HG03103 (cell line): ENCODE data around the gene PHACTR1.

Experiments used
- ATAC-seq: cut with Tn5 transposase; IDR thresholded peaks from one replicate; pipeline ENCODE4 v1.9.1; 2021; ENCODE audit warnings: low read depth; ENCODE audit not compliant: unreplicated experiment

Gene PHACTR1

DNA sequence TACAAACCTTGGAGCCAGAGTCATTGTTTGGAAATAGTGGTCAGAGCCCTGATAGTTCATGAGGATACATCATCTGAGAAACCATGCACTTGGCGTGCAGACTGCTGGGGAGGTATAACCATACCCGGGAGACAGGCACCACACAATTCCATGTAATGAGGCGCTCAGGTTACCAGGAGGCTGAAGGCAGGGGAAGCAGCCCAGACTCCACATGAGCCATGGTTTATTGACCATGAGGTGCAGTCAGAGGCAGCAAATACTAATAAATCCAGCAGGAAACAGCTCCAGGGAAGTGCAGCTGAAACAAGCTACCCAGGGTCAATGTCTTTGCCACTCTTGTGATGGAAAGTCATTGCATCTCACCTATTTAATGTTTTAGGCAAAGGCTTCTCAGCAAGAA lies 455.7 kb downstream of the PHACTR1 start:
- ATAC-seq = no peak

DNA sequence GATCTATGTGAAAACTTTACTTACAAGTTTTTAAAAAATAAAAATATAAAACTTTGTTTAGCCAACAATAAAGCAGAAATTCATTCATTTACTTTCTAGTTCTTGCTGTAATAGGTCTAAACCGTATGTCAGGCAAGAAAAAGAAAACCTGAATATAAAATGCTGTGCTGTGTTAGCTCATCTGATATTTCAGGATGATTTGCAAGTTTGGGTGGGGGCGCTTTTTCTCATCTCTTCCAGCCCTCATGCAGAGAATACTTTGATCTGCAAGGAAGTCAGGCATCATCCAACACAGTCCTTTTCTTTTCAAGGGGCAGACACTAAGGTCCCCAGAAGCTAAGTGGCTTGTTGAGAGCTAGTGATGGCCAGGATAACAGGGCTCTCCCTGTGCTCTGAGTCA lies 458.5 kb downstream of the PHACTR1 start:
- no peak for ATAC-seq

DNA sequence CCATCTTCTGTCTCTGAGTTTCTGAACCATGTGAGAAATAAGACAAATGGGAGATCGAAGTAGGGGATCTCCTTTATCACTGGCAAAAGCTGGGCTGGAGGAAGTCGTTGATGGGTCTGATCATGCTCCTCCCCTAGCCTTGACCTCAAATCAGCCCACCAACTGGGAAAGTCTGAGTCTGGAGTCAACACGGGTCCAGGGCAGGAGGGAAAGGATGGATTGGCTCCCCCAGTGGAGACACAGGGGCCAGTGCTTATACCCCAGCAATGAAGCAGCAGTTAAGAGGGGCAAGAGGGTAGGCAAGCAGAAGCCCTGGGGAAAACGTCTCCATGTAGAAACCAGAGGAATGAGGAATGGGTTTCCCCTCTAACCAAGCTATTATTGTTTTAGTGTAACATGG lies 459.2 kb downstream of the PHACTR1 start:
- ATAC-seq = no peak

DNA sequence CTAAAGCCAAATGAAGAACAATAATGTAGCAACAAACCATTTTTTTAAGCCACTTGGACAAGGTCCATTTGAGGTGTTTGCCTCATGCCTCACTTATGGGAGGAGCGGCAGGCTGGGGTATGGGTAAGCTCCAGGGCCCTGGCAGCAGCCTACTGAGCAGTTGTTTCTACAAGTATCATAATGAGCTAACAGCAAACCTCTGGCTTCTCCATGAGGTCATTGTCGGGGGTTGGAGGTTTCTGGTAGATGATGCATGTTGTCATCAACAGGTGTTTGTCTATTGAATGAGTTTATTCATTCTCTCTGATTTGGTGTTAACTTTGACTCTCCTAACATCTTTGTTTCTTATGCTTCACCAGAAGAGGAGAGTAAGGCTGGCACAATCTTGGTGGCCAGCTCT lies 461.1 kb downstream of the PHACTR1 start:
- no peak for ATAC-seq

DNA sequence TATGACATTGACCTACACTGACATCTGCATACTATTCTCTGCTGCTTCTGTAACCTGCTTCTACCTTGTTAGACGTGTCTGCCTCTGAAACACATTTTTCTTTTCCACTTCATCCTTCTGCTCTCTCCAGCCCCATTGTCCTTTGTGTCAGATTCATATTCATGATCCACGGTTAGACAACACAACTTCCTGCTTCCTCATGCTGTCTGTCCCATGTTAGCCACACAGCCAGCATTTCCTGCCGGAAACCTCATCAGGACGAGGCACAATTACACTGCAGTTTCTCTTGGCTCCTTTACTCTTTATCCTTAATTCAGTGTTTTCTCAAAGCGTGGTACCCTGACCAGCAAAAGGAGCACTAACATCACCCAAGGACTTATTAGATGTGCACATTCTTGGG lies 461.5 kb downstream of the PHACTR1 start:
- no peak for ATAC-seq

GRCh38 chr6:13180538-13180937 lies 464.0 kb downstream of the PHACTR1 start:
- no peak for ATAC-seq

DNA sequence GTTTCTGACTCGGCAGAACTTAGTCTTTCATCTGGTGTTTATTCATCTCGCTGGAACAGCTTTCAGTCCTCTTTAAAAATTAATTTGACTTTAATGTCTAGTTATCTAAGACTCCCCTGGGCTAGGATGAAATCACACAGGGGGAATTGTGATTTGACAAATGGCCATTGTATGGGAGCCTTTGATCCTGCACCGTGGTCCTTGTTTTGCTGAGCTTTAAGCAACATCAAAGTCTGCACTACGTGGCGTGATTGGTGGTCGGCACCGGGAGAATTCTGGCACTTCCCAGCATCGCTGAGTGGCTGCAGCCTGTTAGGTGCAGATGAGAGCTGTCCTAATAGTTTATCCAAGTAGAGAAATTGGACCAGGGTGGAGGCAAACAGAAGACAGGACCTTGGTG lies 464.8 kb downstream of the PHACTR1 start:
- ATAC-seq = no peak

DNA sequence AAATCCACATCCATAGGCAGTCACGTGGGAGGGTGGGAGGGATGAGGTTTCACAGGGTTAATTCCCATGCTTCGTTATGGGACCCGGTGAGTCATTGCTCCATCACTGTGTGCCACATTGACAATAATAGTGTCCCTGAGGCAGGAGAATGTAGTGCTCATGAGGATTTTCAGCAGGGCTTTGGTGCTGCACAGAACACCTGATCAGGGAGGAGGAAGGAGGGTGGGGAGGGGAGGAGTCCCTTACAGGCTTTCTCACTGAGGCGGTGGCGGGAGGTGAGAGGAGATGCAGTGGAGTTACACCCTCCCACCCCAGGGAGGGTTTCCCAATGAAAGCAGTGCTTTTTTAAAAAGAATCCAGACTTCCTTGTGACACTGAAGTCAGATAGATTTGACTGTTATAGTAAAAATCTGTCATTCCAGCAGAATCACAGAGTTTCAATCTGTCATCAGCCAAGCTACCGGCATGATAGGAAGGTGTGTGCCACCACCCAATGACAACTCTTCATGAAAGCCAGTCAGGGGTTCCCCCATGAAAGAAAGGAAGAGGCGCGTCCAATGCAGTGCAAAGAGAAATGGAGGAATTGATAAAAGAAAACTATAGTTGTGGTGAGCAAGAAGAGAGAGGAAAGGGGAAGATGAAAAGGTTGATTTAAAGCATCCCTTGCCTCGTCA lies 467.0 kb downstream of the PHACTR1 start:
- no peak for ATAC-seq

GRCh38 chr6:13184089-13184468 lies 467.5 kb downstream of the PHACTR1 start:
- no peak for ATAC-seq

- no peak for ATAC-seq
Observed at GRCh38 chr6:13184547-13184946, 468.0 kb downstream of the PHACTR1 start.

DNA sequence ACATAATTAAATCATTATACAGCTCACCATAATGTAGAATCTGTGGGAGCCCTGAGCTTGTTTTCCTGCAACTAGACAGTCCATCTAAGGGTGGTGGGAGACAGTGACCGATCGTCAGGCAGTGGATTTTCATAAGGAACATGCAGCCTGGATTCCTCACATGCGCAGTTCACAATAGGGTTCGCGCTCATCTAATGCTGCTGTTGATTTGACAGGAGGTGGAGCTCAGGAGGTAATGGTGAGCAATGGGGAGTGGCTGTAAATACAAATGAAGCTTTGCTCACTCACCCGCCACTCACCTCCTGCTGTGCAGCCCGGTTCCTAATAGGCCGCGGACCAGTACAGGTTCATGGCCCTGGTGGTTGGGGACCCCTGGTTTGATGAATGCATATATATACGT lies 470.3 kb downstream of the PHACTR1 start:
- ATAC-seq = no peak

GRCh38 chr6:13187692-13188091 lies 471.1 kb downstream of the PHACTR1 start:
- no peak for ATAC-seq

- ATAC-seq = no peak
Observed at GRCh38 chr6:13188306-13188705, 471.7 kb downstream of the PHACTR1 start.

GRCh38 chr6:13189710-13190109 lies 473.1 kb downstream of the PHACTR1 start:
- no peak for ATAC-seq

GRCh38 chr6:13190376-13190775 lies 473.8 kb downstream of the PHACTR1 start:
- ATAC-seq = no peak

- ATAC-seq = no peak
Observed at GRCh38 chr6:13191461-13191860, 474.9 kb downstream of the PHACTR1 start.

GRCh38 chr6:13194852-13195251 lies 478.3 kb downstream of the PHACTR1 start:
- no peak for ATAC-seq

- no peak for ATAC-seq
Observed at GRCh38 chr6:13195803-13196202, 479.2 kb downstream of the PHACTR1 start.

DNA sequence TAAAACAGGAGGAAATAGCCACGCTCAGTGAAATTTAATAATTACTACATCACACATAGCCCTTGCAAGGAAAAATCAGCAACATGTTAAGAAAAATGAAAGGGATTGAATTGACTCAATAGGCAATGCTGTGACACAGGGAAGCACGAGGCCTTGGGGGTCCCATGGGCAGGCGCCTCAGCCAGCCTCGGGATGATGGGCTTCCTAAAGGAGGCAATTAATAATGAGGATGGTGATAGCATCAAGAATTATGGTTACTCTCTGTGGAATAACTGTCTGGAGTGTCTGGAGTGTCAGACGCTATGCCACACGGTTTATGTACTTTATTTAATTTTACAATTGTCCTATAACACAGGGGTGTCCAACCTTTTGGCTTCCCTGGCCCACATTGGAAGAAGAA lies 481.6 kb downstream of the PHACTR1 start:
- no peak for ATAC-seq

GRCh38 chr6:13201336-13201735 lies 484.8 kb downstream of the PHACTR1 start:
- ATAC-seq = no peak

DNA sequence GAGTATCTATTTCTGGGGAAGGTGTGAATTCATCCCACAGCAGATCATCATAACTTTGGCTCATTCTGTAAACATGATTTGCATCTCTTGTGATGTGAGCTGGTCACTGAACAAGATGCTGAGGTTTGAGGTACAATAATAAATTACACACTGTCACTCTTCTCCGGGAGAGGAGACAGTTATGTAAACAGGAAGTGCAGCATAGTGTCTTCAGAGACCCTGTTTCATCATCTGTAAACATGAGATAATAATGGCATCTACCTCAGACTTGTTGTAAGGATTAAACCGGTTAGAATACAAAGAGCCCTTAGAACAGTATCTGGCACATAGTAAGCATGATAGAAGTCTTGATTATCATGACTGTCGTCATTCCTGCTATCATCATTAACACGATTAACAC lies 486.6 kb downstream of the PHACTR1 start:
- ATAC-seq = no peak

DNA sequence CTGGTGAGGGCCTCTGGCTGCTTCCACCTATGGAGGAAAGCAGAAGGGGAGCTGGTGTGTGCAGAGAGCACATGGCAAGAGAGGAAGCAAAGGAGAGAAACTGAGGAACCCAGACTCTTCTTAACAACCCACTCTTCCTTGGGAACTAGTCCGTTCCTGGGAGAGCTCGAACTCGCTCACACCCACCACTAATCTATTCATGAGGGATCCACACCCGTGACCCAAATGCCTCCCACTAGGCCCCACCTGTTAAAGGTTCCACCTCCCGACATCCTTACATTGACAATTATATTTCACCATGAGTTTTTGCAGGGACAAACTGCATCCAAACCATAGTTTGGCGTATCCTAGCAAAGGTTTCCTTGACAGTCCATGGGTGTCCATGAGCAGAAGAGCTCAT lies 488.5 kb downstream of the PHACTR1 start:
- no peak for ATAC-seq

DNA sequence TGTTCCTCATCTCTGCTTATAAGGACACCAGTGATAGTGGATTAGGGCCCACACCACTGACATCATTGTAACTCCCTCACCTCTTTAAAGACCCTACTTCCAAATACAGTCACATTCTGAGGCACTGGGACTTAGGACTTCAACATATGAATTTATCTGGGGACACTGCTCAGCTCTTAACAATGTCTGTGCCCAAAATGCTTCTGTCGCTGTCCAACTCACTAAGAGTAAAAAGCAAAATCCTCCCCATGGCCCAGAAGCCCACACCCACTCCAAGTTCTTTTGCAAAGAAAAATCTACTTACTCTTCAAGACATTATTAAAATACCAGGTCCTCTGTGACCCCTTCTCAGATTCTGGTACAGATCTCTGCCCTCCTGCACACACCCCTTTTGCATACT lies 495.5 kb downstream of the PHACTR1 start:
- no peak for ATAC-seq
